Measurements from ENCODE around the gene CITED2. TPM values are rescaled to one million over a fixed set of nuclear protein-coding genes. Genes with fewer than 3 reads are reported as not detected.

The CITED2 gene
- total RNA-seq, 1 donor from 2014 or later, result 72.4 TPM

GRCh38 chr6:139394027-139394649 is 19.7 kb upstream of the CITED2 start:
- H3K27me3 Mint-ChIP-seq (ENCODE audit: unreplicated experiment), result no peaks in the 10 kb centered on the region
- H3K36me3 Mint-ChIP-seq (ENCODE audit: low read depth, unreplicated experiment), result no peaks in the 10 kb centered on the region
- no peak overlapping the region for H3K4me3 Mint-ChIP-seq (ENCODE audit: unreplicated experiment)
- H3K27ac Mint-ChIP-seq (ENCODE audit: unreplicated experiment), result no peak overlapping the region
- TF ChIP-seq CTCF (IDR thresholded peaks at IDR 0.05; ENCODE audit: unreplicated experiment), result no peak
- H3K9me3 Mint-ChIP-seq (ENCODE audit: unreplicated experiment), result no peaks in the 10 kb centered on the region
- no peaks in the 10 kb centered on the region for H3K4me1 Mint-ChIP-seq (ENCODE audit: unreplicated experiment)
- DNase-seq (ENCODE audit: low spot score), result no peak

- H3K9me3 Mint-ChIP-seq (ENCODE audit: unreplicated experiment), result no peaks in the 10 kb centered on the region
- no peaks in the 10 kb centered on the region for H3K4me1 Mint-ChIP-seq (ENCODE audit: unreplicated experiment)
- TF ChIP-seq CTCF (IDR thresholded peaks at IDR 0.05; ENCODE audit: unreplicated experiment), result no peak
- H3K36me3 Mint-ChIP-seq (ENCODE audit: low read depth, unreplicated experiment), result no peaks in the 10 kb centered on the region
- H3K27ac Mint-ChIP-seq (ENCODE audit: unreplicated experiment), result no peak overlapping the region
- H3K4me3 Mint-ChIP-seq (ENCODE audit: unreplicated experiment), result no peak overlapping the region
- no peaks in the 10 kb centered on the region for H3K27me3 Mint-ChIP-seq (ENCODE audit: unreplicated experiment)
- no peak for DNase-seq (ENCODE audit: low spot score)
These were observed 18.3 kb upstream of the CITED2 start for GRCh38 chr6:139392794-139393193.

- Mint-ChIP-seq H3K36me3 (ENCODE audit: low read depth, unreplicated experiment) (no peaks in the 10 kb centered on the region), H3K4me1 (ENCODE audit: unreplicated experiment) (no peaks in the 10 kb centered on the region), H3K27me3 (ENCODE audit: unreplicated experiment) (no peaks in the 10 kb centered on the region), H3K4me3 (ENCODE audit: unreplicated experiment) (no peak overlapping the region), H3K27ac (ENCODE audit: unreplicated experiment) (no peak overlapping the region), H3K9me3 (ENCODE audit: unreplicated experiment) (no peaks in the 10 kb centered on the region)
- no peak for TF ChIP-seq CTCF (IDR thresholded peaks at IDR 0.05; ENCODE audit: unreplicated experiment)
- no peak for DNase-seq (ENCODE audit: low spot score)
These were observed 17.3 kb upstream of the CITED2 start for GRCh38 chr6:139391709-139392108.

- H3K4me3 Mint-ChIP-seq (ENCODE audit: unreplicated experiment), result no peak overlapping the region
- no peak overlapping the region for H3K27ac Mint-ChIP-seq (ENCODE audit: unreplicated experiment)
- no peak for DNase-seq (ENCODE audit: low spot score)
- no peak for TF ChIP-seq CTCF (IDR thresholded peaks at IDR 0.05; ENCODE audit: unreplicated experiment)
- no peaks in the 10 kb centered on the region for H3K9me3 Mint-ChIP-seq (ENCODE audit: unreplicated experiment)
- H3K27me3 Mint-ChIP-seq (ENCODE audit: unreplicated experiment), result no peaks in the 10 kb centered on the region
- no peaks in the 10 kb centered on the region for H3K4me1 Mint-ChIP-seq (ENCODE audit: unreplicated experiment)
- H3K36me3 Mint-ChIP-seq (ENCODE audit: low read depth, unreplicated experiment), result no peaks in the 10 kb centered on the region
These were observed 16.0 kb upstream of the CITED2 start for GRCh38 chr6:139390447-139390846.

- Mint-ChIP-seq H3K27me3 (ENCODE audit: unreplicated experiment) (no peaks in the 10 kb centered on the region), H3K9me3 (ENCODE audit: unreplicated experiment) (no peaks in the 10 kb centered on the region), H3K27ac (ENCODE audit: unreplicated experiment) (no peak overlapping the region), H3K4me1 (ENCODE audit: unreplicated experiment) (no peaks in the 10 kb centered on the region), H3K4me3 (ENCODE audit: unreplicated experiment) (no peak overlapping the region), H3K36me3 (ENCODE audit: low read depth, unreplicated experiment) (no peaks in the 10 kb centered on the region)
- no peak for TF ChIP-seq CTCF (IDR thresholded peaks at IDR 0.05; ENCODE audit: unreplicated experiment)
- no peak for DNase-seq (ENCODE audit: low spot score)
These were observed 13.9 kb upstream of the CITED2 start for GRCh38 chr6:139388384-139388783.
